HTERT RPE-1 (cell line): ENCODE measurements around the gene CD55.
"Not testable (repeated sequence)": the region's sequence is repeated elsewhere in the genome, so short reads cannot be mapped to it uniquely, and the experiment has no call there.

ENCODE experiments used
- in situ Hi-C: fragments of 300-500 bp; cut with MboI; formaldehyde crosslinking; loops from 4 replicates; pipeline ENCODE4 v1.14.3; 2020; ENCODE audit warnings: low sequenced_read_pairs

Gene CD55

DNA sequence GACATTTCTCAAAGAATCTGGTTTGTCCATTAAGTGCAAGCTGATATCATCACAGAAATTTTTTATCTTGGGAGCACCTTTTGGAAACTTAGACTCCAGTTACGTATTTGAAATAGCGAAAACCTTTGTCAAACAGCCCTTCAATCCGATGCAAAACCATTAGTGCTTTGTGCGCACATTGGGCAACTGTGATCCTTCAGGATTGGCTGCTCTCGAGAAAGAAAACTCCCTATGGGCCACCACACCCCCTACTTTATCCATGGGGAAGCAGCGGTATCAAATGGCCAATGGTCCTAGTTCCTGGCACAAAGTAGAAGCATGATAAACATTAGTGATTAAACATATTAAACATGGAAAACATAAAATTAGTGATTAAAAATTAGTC, 16.0 kb upstream of the CD55 start:
- in situ Hi-C loops: no loop called here

DNA sequence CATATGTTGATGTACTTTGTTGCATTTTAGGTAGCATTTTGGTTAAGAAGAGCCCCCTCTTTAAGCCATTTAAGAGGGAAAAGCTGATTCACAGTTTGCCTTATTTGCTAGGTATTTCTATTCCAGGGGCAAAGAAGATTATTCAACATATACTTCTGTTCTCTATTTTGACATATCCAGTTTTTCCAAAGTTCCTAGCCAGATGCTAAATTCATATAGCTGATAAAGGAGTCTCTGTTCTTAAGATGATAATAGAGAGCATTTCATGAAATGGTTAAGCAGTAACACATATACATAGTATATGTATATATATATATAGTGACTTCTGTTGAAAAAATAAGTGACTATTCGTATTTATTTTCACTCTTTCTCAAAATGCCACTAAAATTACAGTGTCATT, 15.5 kb upstream of the CD55 start:
- in situ Hi-C loops: no loop called here

DNA sequence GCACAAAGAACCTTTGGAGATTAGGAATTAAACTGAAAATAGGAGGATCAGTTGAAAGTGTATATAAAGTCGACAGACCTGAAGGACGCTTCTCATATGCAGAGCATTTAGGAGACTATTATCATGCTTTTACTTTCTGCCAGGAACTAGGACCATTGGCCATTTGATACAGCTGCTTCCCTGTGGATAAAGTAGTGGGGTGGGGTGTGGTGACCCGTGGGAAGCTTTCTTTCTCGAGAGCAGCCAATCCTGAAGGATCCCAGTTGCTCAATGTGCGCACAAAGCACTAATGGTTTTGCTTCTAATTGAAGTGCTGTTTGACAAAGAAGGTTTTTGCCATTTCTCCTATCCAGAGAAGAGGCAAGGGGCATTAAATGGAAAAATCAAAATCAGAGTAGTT, 14.9 kb upstream of the CD55 start:
- in situ Hi-C loops: no loop called here

DNA sequence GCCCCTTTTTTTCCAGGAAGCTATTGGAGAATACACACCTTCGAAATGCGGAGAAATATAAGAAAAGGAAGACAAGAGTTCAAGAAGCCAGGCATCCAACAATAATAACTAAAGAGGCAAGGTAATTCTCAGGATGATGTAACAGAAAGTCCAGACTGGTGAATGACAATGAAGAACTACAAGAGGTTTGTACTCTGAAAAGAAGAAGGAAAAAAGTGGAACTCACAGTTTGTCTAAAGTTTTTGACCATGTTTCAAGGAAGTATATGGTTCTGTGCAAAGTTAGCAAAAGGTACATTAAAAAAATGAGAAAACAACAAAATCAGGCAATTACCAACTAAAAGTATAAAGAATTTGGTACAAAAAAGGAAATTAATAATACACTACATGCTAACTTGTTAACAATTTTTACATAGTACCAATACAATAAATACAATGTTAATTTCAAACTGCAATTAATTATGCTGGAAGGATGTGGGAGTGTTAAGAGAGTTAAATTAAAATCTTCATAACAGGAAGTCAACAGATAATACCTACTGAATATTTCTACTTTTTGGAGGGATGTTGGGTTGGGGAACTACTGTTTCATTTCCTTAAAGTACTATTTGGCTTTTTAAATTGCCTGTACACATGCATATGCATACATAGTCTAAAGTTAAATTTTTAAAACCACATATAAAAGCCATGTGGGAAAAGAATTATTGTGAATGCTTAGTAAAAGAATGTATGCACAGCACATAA, 12.9 kb upstream of the CD55 start:
- in situ Hi-C loops: no loop called here

DNA sequence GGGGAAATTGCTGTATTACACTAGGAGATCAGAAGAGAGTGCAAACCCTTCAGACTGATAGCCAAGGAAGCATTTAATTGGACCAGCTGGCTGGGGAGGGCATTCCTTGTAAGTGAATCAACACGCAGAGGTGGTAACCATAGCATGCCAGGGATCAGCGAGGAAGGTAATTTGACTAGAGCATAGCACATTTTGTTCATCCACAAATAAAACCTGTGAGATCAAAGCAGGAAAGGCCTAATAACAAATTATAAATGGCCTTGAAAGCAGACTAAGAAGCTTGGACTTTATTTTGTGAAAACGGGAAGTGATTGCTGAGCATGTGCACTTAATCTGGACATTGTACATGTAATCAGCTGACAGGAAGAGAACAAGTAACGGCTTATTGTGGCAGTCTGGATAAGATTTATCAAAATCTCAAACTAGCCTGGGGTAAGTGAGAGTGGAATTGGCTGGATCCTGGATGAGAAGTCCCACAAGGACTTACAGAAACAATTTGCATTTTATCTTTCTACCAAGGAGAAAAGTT, 11.7 kb upstream of the CD55 start:
- in situ Hi-C loops: no loop called here

DNA sequence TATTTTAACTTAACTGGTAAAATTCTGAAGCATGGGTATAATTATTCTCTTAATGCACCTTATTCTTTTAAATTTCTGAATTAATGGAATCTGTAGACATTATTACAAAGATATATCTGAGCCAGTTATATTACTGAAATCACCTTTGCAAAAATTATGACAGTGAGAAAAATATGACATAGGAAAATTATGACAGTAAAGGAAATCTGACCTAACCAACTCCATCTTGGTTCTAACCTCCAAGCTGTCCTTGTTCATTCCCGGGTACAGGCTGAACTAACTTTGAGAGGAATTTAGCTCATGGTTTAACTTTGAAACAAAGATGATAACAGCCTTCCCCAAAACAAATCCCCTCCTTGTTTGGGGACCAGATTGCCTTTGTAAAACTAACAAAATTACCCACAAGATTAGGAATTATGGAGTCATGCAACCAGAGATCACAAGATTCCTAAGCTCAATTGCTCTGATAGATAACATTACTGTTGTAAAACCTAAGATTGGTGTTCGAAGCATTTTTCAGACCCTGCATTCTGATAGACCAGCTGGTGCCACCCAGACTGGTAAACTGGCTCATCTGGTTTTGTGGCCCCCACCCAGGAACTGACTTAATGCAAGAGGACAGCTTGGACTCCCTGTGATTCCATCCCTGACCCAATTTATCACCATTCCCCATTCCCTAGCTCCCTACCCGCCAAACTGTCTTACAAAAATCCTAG, 9.4 kb upstream of the CD55 start:
- in situ Hi-C loops: no loop called here

DNA sequence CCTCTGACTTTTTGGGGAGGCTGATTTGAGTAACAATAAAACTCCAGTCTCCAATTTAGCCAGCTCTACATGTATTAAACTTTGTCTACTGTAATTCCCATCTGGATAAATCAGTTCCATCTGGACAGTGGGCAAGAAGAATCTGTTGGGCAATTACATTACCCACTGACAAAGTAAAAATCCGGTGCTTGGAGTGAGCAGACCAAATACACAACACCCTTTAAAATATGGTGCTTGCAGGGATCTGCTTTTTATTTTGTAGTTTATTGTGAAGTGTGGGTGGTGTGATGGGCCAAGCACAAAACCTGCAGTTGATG, 8.9 kb upstream of the CD55 start:
- in situ Hi-C loops: no loop called here

DNA sequence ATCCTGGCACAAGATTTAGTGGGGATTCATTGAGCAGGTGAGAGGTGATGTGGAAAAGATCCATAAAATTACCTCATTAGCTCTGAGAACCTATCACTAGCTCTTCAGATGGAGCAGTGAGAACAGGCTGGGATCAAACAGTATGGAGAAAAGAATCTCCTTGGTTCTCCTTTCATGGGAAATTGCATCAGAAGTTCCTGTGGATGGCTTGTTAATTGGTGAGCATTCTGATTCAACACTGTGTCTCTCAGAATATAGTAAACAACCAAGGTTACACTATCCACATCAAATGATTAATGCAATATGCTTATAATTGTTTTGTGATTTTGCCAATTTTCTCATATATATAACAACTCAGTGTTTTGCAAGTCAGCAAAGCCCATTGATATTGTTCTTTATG, 8.3 kb upstream of the CD55 start:
- in situ Hi-C loops: no loop called here

DNA sequence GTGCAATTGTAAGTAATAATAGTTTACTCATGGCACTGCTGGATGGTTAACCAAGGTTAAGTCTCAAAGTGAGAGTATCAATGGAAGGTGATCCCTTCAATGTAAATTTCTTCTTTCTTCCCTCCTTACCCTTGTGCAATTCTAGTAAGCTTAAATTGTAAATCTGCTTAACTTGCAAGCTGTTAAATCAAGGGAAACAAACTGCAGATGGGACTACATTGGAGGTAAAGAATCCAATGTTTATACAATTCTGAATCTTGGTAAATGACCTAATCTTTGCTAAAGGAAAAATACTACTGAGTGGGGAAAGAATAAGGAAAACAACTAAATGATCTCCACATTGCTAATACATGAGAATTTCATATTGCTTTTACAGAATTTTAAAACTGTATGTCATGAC, 6.7 kb upstream of the CD55 start:
- in situ Hi-C loops: no loop called here

DNA sequence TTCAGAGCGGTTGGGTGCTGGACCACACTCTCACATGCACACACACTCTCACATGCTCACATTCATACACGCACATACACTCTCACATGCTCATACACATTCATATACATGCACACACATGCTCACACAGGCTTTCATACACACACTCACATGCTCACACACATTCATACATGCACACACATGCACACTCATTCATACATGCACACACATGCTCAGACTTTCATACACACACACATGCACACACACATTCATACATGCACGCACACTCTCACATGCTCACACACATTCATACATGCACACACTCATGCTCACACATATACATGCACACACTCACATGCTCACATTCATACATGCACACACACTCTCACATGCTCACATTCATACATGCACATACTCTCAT, 6.0 kb upstream of the CD55 start:
- in situ Hi-C loops: no loop called here

DNA sequence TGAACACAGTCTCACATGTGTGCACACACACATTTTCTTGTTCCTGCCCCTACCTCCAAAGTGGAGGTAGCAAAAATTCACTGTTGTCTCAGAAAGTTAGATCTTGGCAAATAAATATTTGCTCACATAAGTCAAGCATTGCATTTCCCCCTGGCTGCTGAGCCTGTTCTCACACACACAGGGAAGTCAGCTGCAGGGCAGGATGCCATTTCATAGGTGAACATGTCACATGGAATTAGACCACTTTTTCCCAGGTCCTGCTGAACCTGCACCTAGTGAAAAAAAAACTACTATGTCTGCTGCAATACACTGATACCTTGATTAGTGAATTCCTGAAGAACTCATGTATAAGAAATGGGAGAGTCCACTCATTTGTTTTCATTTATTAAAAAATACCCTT, 5.3 kb upstream of the CD55 start:
- in situ Hi-C loops: no loop called here

DNA sequence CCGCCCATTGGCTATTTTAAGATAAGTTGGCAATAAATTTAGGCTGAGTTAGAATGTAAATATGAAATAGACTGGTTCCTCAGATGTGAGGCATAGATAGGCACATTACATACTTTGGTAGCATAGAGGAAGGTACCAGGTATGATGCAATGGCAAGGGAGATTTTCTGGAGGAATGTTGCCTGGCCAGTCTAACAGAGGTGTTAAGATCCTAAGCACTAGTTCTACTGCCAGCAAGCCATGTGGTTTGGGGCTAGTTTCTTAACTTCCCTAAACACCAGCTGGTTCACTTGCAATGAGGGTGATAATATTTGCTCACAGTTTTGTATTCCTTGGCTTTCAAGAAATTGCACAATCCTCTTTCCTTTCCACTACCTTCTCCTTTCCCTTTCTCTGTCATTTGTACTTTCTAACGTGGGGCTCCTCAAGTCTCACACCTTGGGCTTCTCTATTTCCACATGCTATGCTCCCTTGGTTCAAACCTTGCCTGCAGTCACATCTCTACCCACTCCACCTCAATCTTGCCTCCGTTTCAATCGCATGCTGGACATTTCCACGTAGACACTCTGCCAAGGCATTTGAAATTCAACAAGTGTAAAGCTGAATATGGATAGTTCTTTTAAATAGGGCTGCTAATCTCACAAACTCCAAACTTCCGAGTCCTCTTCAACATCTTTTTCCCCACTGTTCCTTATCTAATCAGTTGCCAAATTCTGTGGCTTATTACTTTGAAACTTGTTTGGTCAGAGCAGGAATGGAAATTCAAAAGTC, 4.7 kb upstream of the CD55 start:
- in situ Hi-C loops: no loop called here

DNA sequence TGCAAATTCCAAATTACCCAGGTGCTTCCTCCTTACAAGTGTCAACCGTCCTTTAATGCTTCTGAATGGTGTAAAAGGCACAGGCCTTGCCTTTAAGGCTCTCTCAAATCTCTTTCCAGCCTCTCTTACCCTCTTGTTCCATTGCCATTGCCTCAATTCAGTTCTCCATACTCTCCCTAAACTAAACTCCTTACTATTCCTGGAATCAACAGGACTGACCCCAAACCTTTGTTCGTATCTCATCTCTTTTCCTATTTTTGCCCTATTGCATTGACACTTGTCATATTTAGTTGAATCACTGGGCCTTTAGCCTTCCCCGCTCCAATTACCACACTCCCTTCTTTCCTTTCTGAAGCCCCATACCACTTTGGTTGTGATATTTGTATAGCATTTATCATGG, 3.9 kb upstream of the CD55 start:
- in situ Hi-C loops: no loop called here

DNA sequence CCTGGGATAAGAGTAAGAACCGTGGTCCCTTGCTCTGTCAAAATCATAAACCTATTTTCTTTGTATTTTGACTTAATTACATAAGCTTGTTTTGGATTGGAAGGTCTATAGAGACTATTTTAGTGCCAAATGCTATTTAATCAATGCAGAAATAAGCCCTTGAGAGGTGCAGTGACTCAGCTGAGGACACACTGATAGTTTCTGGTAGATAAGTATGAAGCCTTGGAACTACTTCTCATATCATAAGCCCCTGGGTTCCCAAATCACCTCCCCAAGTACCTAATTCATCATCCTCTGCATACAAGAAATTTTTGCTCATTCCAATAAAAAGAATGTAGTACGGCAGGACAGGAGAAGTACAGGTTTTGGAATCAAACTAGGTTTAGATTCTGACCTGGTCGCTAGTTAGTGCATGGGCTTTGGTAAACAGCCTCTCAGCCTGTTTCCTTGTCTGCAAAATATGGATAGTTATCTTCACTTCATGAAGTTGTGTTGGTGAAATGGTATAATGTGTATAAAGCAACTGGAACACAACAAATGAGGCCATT, 3.3 kb upstream of the CD55 start:
- in situ Hi-C loops: no loop called here

DNA sequence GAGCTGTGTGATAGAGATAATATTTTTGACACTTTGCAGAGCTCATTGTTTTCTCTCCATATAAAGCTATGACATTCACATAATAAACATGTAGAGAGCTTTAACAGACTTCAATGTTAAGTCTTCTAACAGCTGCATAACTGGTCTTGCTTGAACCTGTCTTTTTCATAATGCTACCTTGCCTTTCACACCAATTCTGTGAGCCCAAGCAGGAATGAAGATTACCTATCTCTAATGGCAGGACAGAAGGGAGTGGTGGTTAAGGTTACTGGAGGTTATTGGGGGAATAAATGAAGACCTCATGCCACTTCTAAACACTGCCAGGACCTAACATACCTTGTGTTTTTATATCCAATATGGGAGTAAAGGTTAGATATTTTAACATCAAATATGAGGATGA, 2.3 kb upstream of the CD55 start:
- in situ Hi-C loops: no loop called here

DNA sequence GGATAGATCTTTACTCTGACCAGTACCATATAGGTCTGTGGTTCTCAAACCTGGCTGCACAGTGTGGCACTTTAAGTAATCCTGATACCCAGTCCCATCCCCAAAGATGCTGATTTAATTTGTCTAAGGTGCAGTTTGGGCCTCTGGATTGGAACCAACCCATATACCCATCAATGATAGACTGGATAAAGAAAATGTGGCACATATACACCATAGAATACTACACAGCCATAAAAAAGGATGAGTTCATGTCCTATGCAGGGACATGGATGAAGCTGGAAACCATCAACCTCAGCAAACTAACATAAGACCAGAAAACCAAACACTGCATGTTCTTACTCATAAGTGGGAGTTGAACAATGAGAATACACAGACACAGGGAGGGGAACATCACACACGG, 1.4 kb upstream of the CD55 start:
- in situ Hi-C loops: not testable (repeated sequence)

DNA sequence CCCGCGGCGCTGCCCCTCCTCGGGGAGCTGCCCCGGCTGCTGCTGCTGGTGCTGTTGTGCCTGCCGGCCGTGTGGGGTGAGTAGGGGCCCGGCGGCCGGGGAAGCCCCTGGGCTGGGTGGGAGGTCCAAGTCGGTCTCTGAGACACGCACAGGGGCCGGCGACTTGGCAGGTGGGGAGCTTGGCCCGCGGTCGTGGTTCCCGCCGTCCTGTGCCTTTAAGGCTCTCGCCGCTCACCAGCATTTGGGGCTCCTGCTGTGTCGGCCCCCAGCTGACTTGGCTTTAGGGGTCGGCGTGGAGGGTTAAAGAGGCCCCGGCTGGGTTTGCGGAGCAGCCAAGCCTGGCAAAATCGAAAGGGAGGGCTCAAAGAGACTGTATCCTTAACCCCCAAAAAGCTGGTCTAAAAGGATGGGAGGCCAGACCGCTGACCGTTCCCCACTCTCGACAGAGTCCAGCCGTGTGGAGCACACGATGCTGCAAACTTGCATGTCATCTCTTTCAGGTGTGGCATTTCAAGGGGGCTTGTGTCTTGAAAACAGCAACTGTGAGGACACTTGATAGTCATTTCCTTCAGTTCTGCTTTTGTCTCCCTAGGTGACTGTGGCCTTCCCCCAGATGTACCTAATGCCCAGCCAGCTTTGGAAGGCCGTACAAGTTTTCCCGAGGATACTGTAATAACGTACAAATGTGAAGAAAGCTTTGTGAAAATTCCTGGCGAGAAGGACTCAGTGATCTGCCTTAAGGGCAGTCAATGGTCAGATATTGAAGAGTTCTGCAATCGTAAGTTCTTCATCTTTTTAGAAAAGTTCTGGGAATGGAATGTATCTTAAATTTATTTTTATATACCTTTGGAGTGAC, 540 bp downstream of the CD55 start:
- in situ Hi-C loops: no loop called here

DNA sequence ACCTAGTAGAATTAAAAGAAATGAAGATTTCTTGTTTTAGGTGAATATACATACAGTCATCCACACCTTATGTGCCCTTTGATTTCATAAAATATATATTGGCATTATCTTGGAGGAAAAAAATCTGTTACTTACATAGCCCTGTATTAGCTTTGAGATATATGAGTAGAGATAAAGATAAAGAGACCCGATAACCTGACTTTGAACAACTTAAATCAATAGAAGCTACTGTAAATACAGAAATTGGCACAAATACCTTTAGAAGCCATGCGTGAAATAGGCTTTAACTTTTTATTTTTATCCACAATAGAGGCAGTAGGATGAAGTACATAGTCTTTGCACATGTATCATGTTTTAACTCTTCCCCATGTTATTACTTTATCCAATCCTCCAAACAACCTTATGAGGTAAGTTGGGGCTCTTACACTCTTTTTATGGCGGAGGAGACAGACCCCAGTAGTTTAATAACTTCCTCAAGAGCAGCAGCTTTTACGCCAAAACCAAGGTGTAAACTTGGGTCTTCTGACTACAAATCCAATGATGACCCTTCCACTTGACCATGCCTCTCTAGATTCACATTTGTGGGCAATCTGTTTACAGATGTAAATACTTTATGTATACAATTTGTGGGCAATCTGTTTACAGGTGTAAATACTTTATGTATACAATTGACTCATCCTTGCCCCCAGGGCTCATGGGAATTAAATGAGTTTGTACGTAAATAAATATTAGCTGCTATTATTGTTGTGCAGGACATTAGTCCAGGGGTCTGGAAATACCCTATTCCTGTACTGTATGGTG, 2.1 kb downstream of the CD55 start:
- in situ Hi-C loops: no loop called here

DNA sequence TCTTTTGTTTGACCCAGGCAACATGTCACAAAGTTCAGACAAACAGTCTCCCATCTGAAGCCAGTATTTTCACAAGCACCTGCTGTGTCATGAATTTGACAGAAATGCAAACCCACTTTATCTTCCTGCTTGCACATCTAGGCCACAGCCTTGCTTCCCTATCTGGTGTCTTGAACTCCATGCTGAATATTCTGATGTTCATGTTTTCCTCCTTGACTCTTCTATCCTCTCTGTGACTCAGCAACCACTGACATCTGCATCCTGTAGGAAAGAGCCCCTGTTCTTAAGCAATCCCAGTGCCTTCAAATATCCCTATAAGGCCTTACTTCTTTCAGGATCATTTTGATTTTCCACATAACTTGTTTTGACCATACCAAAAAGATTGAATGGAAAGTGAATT, 6.5 kb downstream of the CD55 start:
- in situ Hi-C loops: no loop called here

DNA sequence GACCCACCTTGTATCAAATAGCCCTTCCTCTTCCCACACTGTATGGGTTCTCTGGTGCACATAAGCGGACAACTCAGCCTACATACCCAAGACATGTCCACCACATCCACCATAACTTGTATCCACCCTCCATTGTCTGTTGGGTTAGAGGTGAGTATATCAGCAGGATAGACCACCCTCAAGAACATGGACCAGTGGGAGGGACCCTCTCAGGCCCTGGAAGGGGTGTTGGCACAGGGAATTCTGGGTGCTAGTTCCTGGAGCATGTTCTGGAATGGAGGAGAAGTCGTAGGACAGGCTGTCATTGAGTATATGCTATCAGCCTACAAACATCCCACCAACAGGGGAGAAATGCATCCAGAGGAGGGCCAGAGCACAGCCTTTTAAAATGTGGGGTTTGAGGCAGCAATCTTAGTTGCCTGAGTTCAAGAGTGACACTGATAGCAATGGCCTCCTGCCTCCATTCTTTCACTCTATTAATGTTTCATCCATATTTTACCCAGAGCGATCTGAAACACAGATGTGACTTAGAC, 7.5 kb downstream of the CD55 start:
- in situ Hi-C loops: no loop called here
